ENCODE results near the gene ITGB2. TPM values are rescaled to one million over a fixed set of nuclear protein-coding genes. Genes with fewer than 3 reads are reported as not detected.

The ITGB2 gene
- total RNA-seq, 1 experiment from 2014 or later, result 24.8 TPM

DNA sequence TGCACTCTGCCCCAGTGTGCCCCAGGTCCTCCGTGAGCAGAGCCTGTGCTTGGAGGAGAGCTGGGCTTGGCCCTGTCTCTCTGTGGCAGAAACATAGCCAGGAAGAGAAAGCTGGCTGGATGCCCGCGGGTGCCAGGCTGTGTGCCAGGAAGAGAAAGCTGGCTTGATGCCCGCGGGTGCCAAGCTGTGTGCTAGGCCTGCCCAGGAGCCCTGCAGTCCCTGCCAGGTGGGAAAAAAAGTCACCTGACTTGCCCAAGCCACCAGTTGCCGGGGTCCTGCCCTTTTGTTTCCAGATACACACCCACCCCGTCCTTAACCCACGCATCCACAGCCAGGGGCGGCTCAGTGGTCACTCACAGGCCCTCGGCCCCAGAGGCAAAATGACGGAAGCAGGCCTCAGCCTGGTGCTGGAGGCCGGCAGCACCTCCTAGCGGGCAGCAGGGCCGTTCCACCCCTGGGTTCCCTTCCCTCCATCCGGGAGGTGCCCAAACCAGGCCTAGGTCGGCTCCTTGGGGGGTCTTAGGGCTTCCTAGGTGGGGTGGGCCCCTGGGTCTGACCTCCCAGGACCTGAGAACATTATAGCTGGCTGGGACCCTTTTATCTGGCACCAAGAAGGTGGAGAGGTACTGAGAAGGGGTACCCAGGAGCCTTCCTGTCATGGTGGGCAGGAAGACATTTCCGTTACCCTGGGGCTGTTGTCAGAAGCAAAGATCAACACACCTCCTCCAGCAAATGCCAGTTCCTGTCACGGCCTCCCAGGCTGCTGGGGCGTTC lies 9.1 kb downstream of the ITGB2 start:
- TF ChIP-seq, protein P1, sequence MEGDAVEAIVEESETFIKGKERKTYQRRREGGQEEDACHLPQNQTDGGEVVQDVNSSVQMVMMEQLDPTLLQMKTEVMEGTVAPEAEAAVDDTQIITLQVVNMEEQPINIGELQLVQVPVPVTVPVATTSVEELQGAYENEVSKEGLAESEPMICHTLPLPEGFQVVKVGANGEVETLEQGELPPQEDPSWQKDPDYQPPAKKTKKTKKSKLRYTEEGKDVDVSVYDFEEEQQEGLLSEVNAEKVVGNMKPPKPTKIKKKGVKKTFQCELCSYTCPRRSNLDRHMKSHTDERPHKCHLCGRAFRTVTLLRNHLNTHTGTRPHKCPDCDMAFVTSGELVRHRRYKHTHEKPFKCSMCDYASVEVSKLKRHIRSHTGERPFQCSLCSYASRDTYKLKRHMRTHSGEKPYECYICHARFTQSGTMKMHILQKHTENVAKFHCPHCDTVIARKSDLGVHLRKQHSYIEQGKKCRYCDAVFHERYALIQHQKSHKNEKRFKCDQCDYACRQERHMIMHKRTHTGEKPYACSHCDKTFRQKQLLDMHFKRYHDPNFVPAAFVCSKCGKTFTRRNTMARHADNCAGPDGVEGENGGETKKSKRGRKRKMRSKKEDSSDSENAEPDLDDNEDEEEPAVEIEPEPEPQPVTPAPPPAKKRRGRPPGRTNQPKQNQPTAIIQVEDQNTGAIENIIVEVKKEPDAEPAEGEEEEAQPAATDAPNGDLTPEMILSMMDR (IDR thresholded peaks at IDR 0.05; ENCODE audit: unreplicated experiment), result peak; percentile 87
- intact Hi-C loops (cut with micrococcal nuclease), result loop anchor here (1.0 to 2.0 kb wide), 4 partner anchors 19 to 110 kb away; partner anchors contain the start of genes PTTG1IP and UBE2G2
- Mint-ChIP-seq H3K9me3 (ENCODE audit: unreplicated experiment) (no peaks in the 10 kb centered on the region), H3K27ac (ENCODE audit: low read depth, unreplicated experiment) (peak overlapping the region; percentile 1), H3K27me3 (ENCODE audit: insufficient read depth, unreplicated experiment) (no peaks in the 10 kb centered on the region), H3K4me1 (ENCODE audit: insufficient read depth, unreplicated experiment) (peaks cover 37% of the 10 kb centered on the region), H3K36me3 (ENCODE audit: insufficient read depth, unreplicated experiment) (no peaks in the 10 kb centered on the region), H3K4me3 (ENCODE audit: unreplicated experiment) (peak overlapping the region; percentile 42)
- DNase-seq (ENCODE audit: unreplicated experiment), result peak; percentile 93
- BruUV-seq (replicated peaks), result no TSS peak
- POLR2A ChIA-PET, result interaction anchor here (0.6 to 1.9 kb wide), 9 partner anchors 15 to 218 kb away, joined by 4 to 24 read pairs (median 6); partner anchors contain the start of genes PTTG1IP, SLX9 and UBE2G2
- CTCF ChIA-PET, result interaction anchor here (0.5 to 5.1 kb wide), 15 partner anchors 14 to 471 kb away, joined by 3 to 48 read pairs (median 4); partner anchors contain the start of genes PTTG1IP and UBE2G2

DNA sequence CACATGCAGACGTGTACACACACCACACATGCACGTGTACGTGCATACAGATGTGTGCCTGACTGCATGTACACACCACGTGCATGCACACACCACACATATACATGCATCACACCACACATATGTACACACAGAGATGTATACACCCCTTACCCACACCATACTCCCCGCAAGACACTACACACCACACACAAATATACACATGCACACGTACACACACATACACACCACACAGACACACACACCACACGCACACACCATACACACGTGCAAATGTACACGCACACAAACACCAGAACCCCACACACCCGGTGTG lies 9.7 kb downstream of the ITGB2 start:
- CTCF ChIA-PET, result interaction anchor here (0.5 to 5.1 kb wide), 12 partner anchors 14 to 471 kb away, joined by 3 to 48 read pairs (median 4); partner anchors contain the start of gene UBE2G2
- H3K27me3 Mint-ChIP-seq (ENCODE audit: insufficient read depth, unreplicated experiment), result no peaks in the 10 kb centered on the region
- BruUV-seq (replicated peaks), result no TSS peak
- peak overlapping the region; percentile 1 for H3K27ac Mint-ChIP-seq (ENCODE audit: low read depth, unreplicated experiment)
- no peaks in the 10 kb centered on the region for H3K9me3 Mint-ChIP-seq (ENCODE audit: unreplicated experiment)
- no peaks in the 10 kb centered on the region for H3K36me3 Mint-ChIP-seq (ENCODE audit: insufficient read depth, unreplicated experiment)
- H3K4me1 Mint-ChIP-seq (ENCODE audit: insufficient read depth, unreplicated experiment), result peaks cover 32% of the 10 kb centered on the region
- TF ChIP-seq, protein P1 (IDR thresholded peaks at IDR 0.05; ENCODE audit: unreplicated experiment), result no peak
- intact Hi-C loops (cut with micrococcal nuclease), result loop anchor here (1.0 to 2.0 kb wide), 4 partner anchors 19 to 110 kb away; partner anchors contain the start of genes PTTG1IP and UBE2G2
- POLR2A ChIA-PET, result interaction anchor here (0.6 to 1.9 kb wide), 9 partner anchors 15 to 219 kb away, joined by 4 to 24 read pairs (median 6); partner anchors contain the start of genes PTTG1IP, SLX9 and UBE2G2
- no peak for DNase-seq (ENCODE audit: unreplicated experiment)
- H3K4me3 Mint-ChIP-seq (ENCODE audit: unreplicated experiment), result peak overlapping the region; percentile 42

DNA sequence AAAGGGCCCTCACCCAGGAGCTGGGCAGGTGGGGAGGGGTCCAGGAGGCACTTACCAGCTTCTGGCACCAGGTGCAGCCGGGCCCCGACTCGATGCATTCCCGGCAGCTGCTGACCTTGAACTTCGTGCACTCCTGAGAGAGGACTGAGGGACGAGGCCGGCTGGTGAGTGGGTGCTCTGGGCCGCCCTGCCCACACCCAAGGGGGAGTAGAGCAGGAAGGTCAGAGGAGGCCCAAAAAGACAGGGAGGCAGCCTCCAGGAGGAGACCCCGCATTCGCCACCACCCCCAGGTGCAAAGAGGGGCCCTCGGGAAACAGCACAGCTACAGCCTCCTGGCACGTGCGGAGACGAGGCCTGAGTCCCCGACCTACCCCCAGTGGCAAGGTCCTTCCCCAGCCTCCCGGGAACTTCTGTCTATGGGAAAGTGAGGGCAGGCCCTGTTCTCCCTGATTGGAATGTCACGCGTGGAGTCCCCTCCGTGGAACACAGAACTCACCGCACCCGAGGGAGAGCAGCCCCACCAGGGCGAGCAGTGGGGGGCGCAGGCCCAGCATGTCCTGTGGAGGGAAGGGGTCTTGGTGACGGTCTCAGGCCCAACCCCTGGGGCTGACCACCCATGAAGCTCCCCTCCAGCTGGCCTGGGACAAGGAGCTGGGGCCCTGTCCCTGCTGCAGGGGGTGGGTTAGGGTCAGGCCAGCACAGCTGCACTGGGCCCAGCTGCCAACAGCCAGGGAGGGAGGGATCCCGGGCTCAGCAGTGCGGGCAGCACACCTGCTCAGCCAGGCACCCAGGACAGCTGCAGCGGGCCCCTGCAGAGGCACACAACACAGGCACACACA lies 10.3 kb downstream of the ITGB2 start:
- POLR2A ChIA-PET, result interaction anchor here (0.6 to 1.9 kb wide), 8 partner anchors 20 to 219 kb away, joined by 3 to 24 read pairs (median 6); partner anchors contain the start of genes PTTG1IP and UBE2G2
- intact Hi-C loops (cut with micrococcal nuclease), result loop anchor here (1.0 to 2.0 kb wide), 4 partner anchors 18 to 109 kb away; partner anchors contain the start of genes PTTG1IP and UBE2G2
- peak overlapping the region; percentile 42 for H3K4me3 Mint-ChIP-seq (ENCODE audit: unreplicated experiment)
- CTCF ChIA-PET, result interaction anchor here (0.6 to 5.1 kb wide), 11 partner anchors 13 to 200 kb away, joined by 3 to 48 read pairs (median 4); partner anchors contain the start of gene UBE2G2
- no peaks in the 10 kb centered on the region for H3K36me3 Mint-ChIP-seq (ENCODE audit: insufficient read depth, unreplicated experiment)
- TF ChIP-seq, protein P1 (IDR thresholded peaks at IDR 0.05; ENCODE audit: unreplicated experiment), result no peak
- H3K9me3 Mint-ChIP-seq (ENCODE audit: unreplicated experiment), result no peaks in the 10 kb centered on the region
- H3K27me3 Mint-ChIP-seq (ENCODE audit: insufficient read depth, unreplicated experiment), result no peaks in the 10 kb centered on the region
- H3K4me1 Mint-ChIP-seq (ENCODE audit: insufficient read depth, unreplicated experiment), result peaks cover 30% of the 10 kb centered on the region
- H3K27ac Mint-ChIP-seq (ENCODE audit: low read depth, unreplicated experiment), result no peak overlapping the region
- BruUV-seq (replicated peaks), result no TSS peak
- no peak for DNase-seq (ENCODE audit: unreplicated experiment)

Data from MCF 10A (cell line).